Measurements from ENCODE around the gene AAK1.
"Not testable (repeated sequence)": the region's sequence is repeated elsewhere in the genome, so short reads cannot be mapped to it uniquely, and the experiment has no call there.

Gene AAK1

DNA sequence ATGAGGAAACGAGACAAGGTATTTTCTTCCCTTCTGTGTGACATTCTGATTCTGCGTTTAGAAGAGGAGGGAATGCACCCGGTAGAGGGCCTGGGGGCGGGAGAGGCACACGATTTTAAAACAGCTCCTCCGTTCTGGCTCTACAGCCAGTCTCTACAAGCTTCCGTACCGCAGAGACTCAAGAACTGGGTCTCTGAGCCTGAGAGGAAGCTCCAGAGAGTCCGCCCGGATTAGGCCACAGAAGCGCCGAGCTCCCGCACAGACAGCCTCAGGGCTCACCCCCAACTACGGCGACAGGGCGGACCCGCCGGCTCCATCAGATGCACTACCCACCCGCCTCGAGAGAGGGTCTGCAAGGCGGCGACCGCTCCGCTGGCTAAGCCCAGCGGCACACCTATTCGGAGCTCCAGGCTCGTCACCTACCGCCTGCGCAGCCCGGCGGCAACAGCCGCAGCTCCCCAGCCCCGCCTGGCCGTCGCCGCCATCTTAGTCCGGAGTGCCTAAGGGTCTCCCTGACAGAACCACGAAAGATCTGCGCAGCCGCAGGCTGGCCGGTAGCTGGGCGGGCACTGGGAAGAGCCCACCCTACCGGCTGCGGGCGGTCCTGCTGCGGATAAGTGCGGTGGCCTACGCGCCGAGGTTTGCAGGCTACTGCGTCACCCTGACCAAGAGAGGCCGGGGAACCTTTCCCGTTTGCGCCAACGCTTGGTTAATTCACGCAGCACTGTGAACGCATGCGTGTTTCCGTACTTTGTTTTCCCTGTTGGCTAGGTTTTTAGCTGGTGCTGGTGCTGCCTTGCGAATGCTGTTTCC is 206.4 kb downstream of the AAK1 start, which contains the start of gene NFU1:
Gene NFU1, minus strand, starts transcription at position 498 of the 813 bp plus-strand sequence. Its CDS starts 13 bp downstream, at position 485.
- DNase-seq: peak; percentile 95

DNA sequence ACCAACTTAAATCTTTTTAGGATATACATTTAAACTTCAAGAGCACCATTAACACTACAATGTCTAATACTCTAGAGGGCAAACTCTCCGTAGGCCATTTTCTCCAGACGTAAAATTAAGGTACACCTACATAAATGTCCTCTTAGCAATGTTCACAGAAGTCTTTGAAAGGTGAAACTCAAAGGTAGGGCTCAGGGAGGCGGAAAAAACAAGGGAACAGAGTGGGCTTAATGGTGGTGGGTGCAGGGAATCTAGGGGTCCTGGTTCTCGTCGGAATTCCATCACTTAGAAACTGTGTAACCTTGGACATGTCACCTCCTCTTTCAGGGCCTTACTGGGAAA is 207.0 kb downstream of the AAK1 start:
- DNase-seq: no peak

DNA sequence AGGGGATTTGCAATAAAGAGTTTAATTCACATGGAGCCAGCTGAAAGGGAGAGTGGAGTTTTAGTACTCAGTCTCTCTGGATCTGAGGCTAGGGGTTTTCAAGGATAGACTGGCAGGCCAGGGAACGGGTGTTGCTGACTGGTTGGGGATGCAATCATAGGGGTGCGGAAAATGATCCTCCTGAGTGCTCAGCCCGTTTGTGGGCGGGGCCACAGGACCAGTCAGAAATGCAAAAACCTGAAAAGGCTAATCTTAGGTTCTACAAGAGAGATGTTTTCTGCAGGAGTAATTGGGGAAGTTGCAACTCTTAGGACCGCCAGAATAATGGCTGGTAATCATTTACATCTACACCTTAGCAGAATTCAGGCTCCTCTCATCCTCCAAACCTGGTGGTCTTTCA is 208.8 kb downstream of the AAK1 start:
- no peak for DNase-seq

DNA sequence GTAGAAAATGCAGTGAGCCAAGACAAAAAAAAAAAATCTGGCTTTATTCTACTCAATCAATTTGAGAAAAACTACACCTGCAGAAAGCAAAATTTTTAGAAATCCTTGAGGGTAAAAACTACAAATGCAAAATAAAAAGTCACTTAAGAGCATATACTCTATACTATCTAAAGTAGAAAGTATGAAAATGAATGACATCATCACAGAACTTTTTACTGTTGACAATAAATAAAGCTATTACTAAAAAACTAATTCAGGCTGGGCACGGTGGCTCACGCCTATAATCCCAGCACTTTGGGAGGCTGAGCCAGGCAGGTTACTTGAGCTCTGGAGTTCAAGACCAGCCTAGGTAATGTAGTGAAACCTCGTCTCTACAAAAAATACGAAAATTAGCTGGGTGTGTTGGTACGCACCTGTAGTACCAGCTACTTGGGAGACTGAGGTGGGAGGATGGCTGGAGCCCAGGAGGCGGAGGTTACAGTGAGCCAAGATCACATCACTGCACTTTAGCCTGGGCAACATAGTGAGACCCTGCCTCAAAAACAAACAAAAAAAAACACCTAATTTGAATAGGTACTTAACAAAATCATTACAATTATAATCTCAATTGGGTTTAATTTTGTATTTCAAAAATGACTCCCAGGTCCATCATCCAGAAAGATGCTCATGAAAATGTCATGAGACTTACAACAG is 213.9 kb downstream of the AAK1 start:
- DNase-seq: no peak

DNA sequence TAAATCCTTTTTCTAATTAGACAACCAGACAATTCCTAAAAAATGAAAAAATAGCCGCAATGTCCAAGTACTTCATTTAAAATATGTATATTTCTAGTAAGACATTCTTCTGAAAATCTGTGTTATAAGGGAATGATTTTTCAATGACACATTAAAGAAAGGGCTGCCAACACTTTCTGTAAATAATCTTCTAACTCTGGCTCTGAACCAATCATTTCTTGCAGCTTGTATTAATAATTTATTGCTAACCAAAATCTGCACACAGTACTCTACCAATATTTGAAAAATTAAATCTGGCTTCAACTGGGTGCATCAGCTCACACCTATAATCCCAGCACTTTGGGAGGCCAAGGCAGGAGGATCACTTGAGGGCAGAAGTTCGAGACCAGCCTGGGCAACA is 214.6 kb downstream of the AAK1 start:
- no peak for DNase-seq

DNA sequence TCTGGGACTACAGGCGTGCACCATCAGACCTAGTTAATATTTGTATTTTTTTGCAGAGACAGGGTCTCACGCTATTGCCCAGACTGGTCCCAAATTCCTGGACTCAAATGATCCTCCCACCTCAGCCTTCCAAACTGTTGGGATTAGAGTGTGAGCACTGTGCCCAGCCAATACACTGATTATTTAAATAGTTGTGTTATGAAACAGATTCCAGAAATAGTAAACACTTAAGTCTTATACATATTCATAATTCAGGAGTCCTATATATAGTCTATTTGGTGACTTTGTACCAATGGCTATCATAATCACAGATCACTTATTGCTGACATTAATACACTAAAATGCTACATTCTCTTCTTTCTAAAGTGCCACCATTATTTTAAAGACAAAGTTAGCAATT is 219.1 kb downstream of the AAK1 start:
- DNase-seq: no peak

DNA sequence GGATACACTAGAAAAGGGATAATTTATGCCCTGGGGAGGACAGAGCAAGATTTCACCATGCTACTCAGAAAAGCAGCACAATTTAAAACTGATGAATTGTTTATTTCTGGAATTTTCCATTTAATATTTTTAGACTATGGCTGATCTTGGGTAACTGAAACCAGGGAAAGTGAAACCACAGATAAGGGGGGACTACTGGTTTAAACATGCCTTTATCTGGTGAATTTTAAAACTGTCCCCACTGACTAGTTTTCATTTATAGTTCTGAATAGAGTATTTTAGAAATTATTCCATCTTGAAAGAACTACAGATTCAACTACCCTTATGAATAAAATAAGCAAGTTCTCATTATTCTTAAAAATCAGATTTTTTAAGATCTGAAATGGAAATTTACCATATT is 221.3 kb downstream of the AAK1 start:
- no peak for DNase-seq

DNA sequence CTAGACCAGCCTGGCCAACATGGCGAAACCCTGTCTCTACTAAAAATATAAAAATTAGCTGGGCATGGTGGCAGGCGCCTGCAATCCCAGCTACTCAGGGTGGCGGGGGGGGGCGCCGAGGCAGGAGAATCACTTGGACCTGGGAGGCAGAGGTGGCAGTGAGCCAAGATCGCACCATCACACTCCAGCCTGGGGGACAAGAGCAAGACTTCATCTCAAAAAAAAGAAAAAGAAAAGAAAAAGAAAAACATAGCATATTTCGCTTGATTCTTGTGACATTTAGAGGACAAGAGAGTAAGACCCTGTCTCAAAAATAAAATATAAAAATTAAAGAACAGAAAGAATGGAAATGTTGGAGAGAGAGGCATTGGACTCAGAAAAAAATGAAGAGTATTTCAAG is 224.4 kb downstream of the AAK1 start:
- DNase-seq: not testable (repeated sequence)

DNA sequence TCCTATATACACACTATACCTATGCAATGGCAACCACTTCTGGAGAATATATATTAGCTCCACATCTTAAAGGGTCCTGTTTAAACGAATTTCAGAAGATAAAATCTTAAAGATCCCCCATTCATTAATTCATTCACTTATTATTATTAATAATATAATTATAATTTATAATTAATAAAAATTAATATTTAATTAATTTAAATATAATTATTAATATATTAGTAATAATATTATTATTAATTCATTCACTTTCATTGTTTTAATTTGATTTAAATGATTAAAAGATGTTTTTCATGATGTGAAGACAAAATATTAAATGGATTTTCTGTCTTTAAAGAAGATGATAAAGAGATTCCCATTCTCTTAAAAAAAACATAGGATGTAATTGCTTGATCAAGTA is 227.4 kb downstream of the AAK1 start:
- DNase-seq: no peak
